IPS-NIHi11 (cell line): ENCODE measurements around the gene ZNF346.

Experiments used
- DNase-seq: peaks from one replicate; pipeline ENCODE4 v3.0.0; 2012; ENCODE audit warnings: mixed read lengths, low spot score

The ZNF346 gene

GRCh38 chr5:177067503-177067902, 45.0 kb downstream of the ZNF346 start:
- DNase-seq = no peak

- no peak for DNase-seq
Measured at GRCh38 chr5:177070536-177071191, 48.2 kb downstream of the ZNF346 start.

- peak; percentile 71 for DNase-seq
Measured at GRCh38 chr5:177071666-177072385, 49.3 kb downstream of the ZNF346 start.

- DNase-seq = no peak
Measured at GRCh38 chr5:177077335-177077734, 54.8 kb downstream of the ZNF346 start.

GRCh38 chr5:177079606-177080005, 57.1 kb downstream of the ZNF346 start:
- DNase-seq = no peak

- no peak for DNase-seq
Measured at GRCh38 chr5:177080265-177080664, 57.8 kb downstream of the ZNF346 start.

- no peak for DNase-seq
Measured at GRCh38 chr5:177081859-177082258, 59.4 kb downstream of the ZNF346 start.

- DNase-seq = no peak
Measured at GRCh38 chr5:177083357-177083756, 60.9 kb downstream of the ZNF346 start.

GRCh38 chr5:177084175-177084574, 61.7 kb downstream of the ZNF346 start:
- DNase-seq = no peak

- no peak for DNase-seq
Measured at GRCh38 chr5:177085985-177086653, 63.6 kb downstream of the ZNF346 start.

- peak; percentile 98 for DNase-seq
Measured at GRCh38 chr5:177086654-177087397, 64.3 kb downstream of the ZNF346 start, which contains the start of gene FGFR4. TSS of gene FGFR4 (plus strand) at chr5:177086915. CDS start at chr5:177089603, 2,688 bp downstream.

GRCh38 chr5:177087398-177088005, 65.0 kb downstream of the ZNF346 start:
- peak; percentile 29 for DNase-seq

- DNase-seq = no peak
Measured at GRCh38 chr5:177089127-177089526, 66.6 kb downstream of the ZNF346 start.

- no peak for DNase-seq
Measured at GRCh38 chr5:177089825-177090641, 67.5 kb downstream of the ZNF346 start.

GRCh38 chr5:177090813-177091212, 68.3 kb downstream of the ZNF346 start:
- DNase-seq = no peak

GRCh38 chr5:177091232-177091631, 68.7 kb downstream of the ZNF346 start:
- no peak for DNase-seq

GRCh38 chr5:177092178-177093081, 69.9 kb downstream of the ZNF346 start:
- DNase-seq = no peak

- DNase-seq = no peak
Measured at GRCh38 chr5:177093082-177093712, 70.7 kb downstream of the ZNF346 start.

- no peak for DNase-seq
Measured at GRCh38 chr5:177093803-177094202, 71.3 kb downstream of the ZNF346 start.
